ENCODE measurements around the gene MAP4K4.

- no peak for TF ChIP-seq POLR2A (IDR thresholded peaks at IDR 0.05; ENCODE audit: low read length)
- no peak for TF ChIP-seq GATA1 (IDR thresholded peaks at IDR 0.05; ENCODE audit: low read depth, low read length)
Observed at GRCh38 chr2:101912545-101912944, 215.0 kb downstream of the MAP4K4 start.

All from erythroblast (primary cell).